Measurements from ENCODE around the gene EBF3.
"Not testable (repeated sequence)": the region's sequence is repeated elsewhere in the genome, so short reads cannot be mapped to it uniquely, and the experiment has no call there.

The EBF3 gene

GRCh38 chr10:129932751-129933433 is 31.2 kb downstream of the EBF3 start:
- H3K4me3 ChIP-seq (ENCODE audit: low read length), result no peak overlapping the region
- no peaks in the 10 kb centered on the region for H3K4me1 ChIP-seq (ENCODE audit: insufficient read depth, low read length)
- H3K9me3 ChIP-seq (ENCODE audit: low read length), result no peaks in the 10 kb centered on the region
- no peaks in the 10 kb centered on the region for H3K27me3 ChIP-seq (ENCODE audit: insufficient read depth, low read length)
- no peaks in the 10 kb centered on the region for H3K36me3 ChIP-seq (ENCODE audit: insufficient read depth, low read length)
- no peak overlapping the region for H2AFZ ChIP-seq (ENCODE audit: low read depth, low read length)

GRCh38 chr10:129932182-129932581 is 31.9 kb downstream of the EBF3 start:
- Histone ChIP-seq H3K9me3 (ENCODE audit: low read length) (no peaks in the 10 kb centered on the region), H2AFZ (ENCODE audit: low read depth, low read length) (no peak overlapping the region), H3K4me1 (ENCODE audit: insufficient read depth, low read length) (no peaks in the 10 kb centered on the region), H3K27me3 (ENCODE audit: insufficient read depth, low read length) (no peaks in the 10 kb centered on the region), H3K36me3 (ENCODE audit: insufficient read depth, low read length) (no peaks in the 10 kb centered on the region), H3K4me3 (ENCODE audit: low read length) (no peak overlapping the region)

- no peaks in the 10 kb centered on the region for H3K4me1 ChIP-seq (ENCODE audit: insufficient read depth, low read length)
- no peak overlapping the region for H3K4me3 ChIP-seq (ENCODE audit: low read length)
Observed at GRCh38 chr10:129929343-129930292, 34.5 kb downstream of the EBF3 start.

GRCh38 chr10:129927351-129928120 is 36.5 kb downstream of the EBF3 start:
- no peaks in the 10 kb centered on the region for H3K4me1 ChIP-seq (ENCODE audit: insufficient read depth, low read length)
- no peak overlapping the region for H2AFZ ChIP-seq (ENCODE audit: low read depth, low read length)
- H3K36me3 ChIP-seq (ENCODE audit: insufficient read depth, low read length), result no peaks in the 10 kb centered on the region
- H3K9me3 ChIP-seq (ENCODE audit: low read length), result no peaks in the 10 kb centered on the region
- no peak overlapping the region for H3K4me3 ChIP-seq (ENCODE audit: low read length)
- no peaks in the 10 kb centered on the region for H3K27me3 ChIP-seq (ENCODE audit: insufficient read depth, low read length)

More at GRCh38 chr10:129929343-129930292, 34.5 kb downstream of the EBF3 start:
- H3K36me3 ChIP-seq (ENCODE audit: insufficient read depth, low read length), result no peaks in the 10 kb centered on the region
- H3K27me3 ChIP-seq (ENCODE audit: insufficient read depth, low read length), result no peaks in the 10 kb centered on the region
- no peaks in the 10 kb centered on the region for H3K9me3 ChIP-seq (ENCODE audit: low read length)
- no peak overlapping the region for H2AFZ ChIP-seq (ENCODE audit: low read depth, low read length)

- Histone ChIP-seq H3K36me3 (ENCODE audit: insufficient read depth, low read length) (no peaks in the 10 kb centered on the region), H3K27me3 (ENCODE audit: insufficient read depth, low read length) (no peaks in the 10 kb centered on the region), H3K4me3 (ENCODE audit: low read length) (no peak overlapping the region), H3K4me1 (ENCODE audit: insufficient read depth, low read length) (no peaks in the 10 kb centered on the region), H3K9me3 (ENCODE audit: low read length) (no peaks in the 10 kb centered on the region), H2AFZ (ENCODE audit: low read depth, low read length) (no peak overlapping the region)
Observed at GRCh38 chr10:129926066-129927055, 37.7 kb downstream of the EBF3 start.

- H3K9me3 ChIP-seq (ENCODE audit: low read length), result no peaks in the 10 kb centered on the region
- no peaks in the 10 kb centered on the region for H3K4me1 ChIP-seq (ENCODE audit: insufficient read depth, low read length)
- H3K27me3 ChIP-seq (ENCODE audit: insufficient read depth, low read length), result no peaks in the 10 kb centered on the region
- H2AFZ ChIP-seq (ENCODE audit: low read depth, low read length), result no peak overlapping the region
- H3K36me3 ChIP-seq (ENCODE audit: insufficient read depth, low read length), result no peaks in the 10 kb centered on the region
- no peak overlapping the region for H3K4me3 ChIP-seq (ENCODE audit: low read length)
Observed at GRCh38 chr10:129924375-129925085, 39.5 kb downstream of the EBF3 start.

GRCh38 chr10:129922598-129923123 is 41.4 kb downstream of the EBF3 start:
- Histone ChIP-seq H3K4me3 (ENCODE audit: low read length) (no peak overlapping the region), H3K9me3 (ENCODE audit: low read length) (no peaks in the 10 kb centered on the region)

GRCh38 chr10:129921801-129922597 is 42.1 kb downstream of the EBF3 start:
- no peaks in the 10 kb centered on the region for H3K4me1 ChIP-seq (ENCODE audit: insufficient read depth, low read length)
- H3K4me3 ChIP-seq (ENCODE audit: low read length), result no peak overlapping the region
- H3K36me3 ChIP-seq (ENCODE audit: insufficient read depth, low read length), result no peaks in the 10 kb centered on the region
- no peaks in the 10 kb centered on the region for H3K9me3 ChIP-seq (ENCODE audit: low read length)
- H3K27me3 ChIP-seq (ENCODE audit: insufficient read depth, low read length), result no peaks in the 10 kb centered on the region
- no peak overlapping the region for H2AFZ ChIP-seq (ENCODE audit: low read depth, low read length)

More at GRCh38 chr10:129922598-129923123, 41.4 kb downstream of the EBF3 start:
- H2AFZ ChIP-seq (ENCODE audit: low read depth, low read length), result no peak overlapping the region
- no peaks in the 10 kb centered on the region for H3K36me3 ChIP-seq (ENCODE audit: insufficient read depth, low read length)
- no peaks in the 10 kb centered on the region for H3K27me3 ChIP-seq (ENCODE audit: insufficient read depth, low read length)
- no peaks in the 10 kb centered on the region for H3K4me1 ChIP-seq (ENCODE audit: insufficient read depth, low read length)

- Histone ChIP-seq H3K4me3 (ENCODE audit: low read length) (no peak overlapping the region), H3K27me3 (ENCODE audit: insufficient read depth, low read length) (no peaks in the 10 kb centered on the region), H3K36me3 (ENCODE audit: insufficient read depth, low read length) (no peaks in the 10 kb centered on the region), H2AFZ (ENCODE audit: low read depth, low read length) (no peak overlapping the region), H3K4me1 (ENCODE audit: insufficient read depth, low read length) (no peaks in the 10 kb centered on the region), H3K9me3 (ENCODE audit: low read length) (no peaks in the 10 kb centered on the region)
Observed at GRCh38 chr10:129921065-129921670, 42.9 kb downstream of the EBF3 start.

- H3K4me3 ChIP-seq (ENCODE audit: low read length); H3K27me3 ChIP-seq (ENCODE audit: insufficient read depth, low read length); H3K9me3 ChIP-seq (ENCODE audit: low read length); H3K36me3 ChIP-seq (ENCODE audit: insufficient read depth, low read length); H3K4me1 ChIP-seq (ENCODE audit: insufficient read depth, low read length); H2AFZ ChIP-seq (ENCODE audit: low read depth, low read length): not testable (repeated sequence)
Observed at GRCh38 chr10:129920187-129920586, 43.9 kb downstream of the EBF3 start.

GRCh38 chr10:129919358-129919757 is 44.7 kb downstream of the EBF3 start:
- H3K4me1 ChIP-seq (ENCODE audit: insufficient read depth, low read length), result no peaks in the 10 kb centered on the region
- no peaks in the 10 kb centered on the region for H3K27me3 ChIP-seq (ENCODE audit: insufficient read depth, low read length)
- H2AFZ ChIP-seq (ENCODE audit: low read depth, low read length), result no peak overlapping the region
- H3K9me3 ChIP-seq (ENCODE audit: low read length), result no peaks in the 10 kb centered on the region
- H3K4me3 ChIP-seq (ENCODE audit: low read length), result no peak overlapping the region
- H3K36me3 ChIP-seq (ENCODE audit: insufficient read depth, low read length), result no peaks in the 10 kb centered on the region
